Mesendoderm (in vitro differentiated cells): Measurements from ENCODE around the gene CACNG7. TPM values are rescaled to one million over a fixed set of nuclear protein-coding genes. Genes with fewer than 3 reads are reported as not detected.

Experiments used
- DNase-seq: peaks from one replicate; pipeline ENCODE4 v3.0.0; 2013
- H2AK5ac ChIP-seq: 2 replicates; pipeline ENCODE4 v1.6.1; 2013; ENCODE audit warnings: low read length, inconsistent platforms
- H2BK120ac ChIP-seq: 2 replicates; pipeline ENCODE4 v1.6.1; 2013; ENCODE audit warnings: low read depth, mild to moderate bottlenecking, low read length, moderate library complexity, mixed read lengths
- H2BK15ac ChIP-seq: replicated peaks from 2 replicates; pipeline ENCODE4 v1.6.1; 2013; ENCODE audit warnings: low read depth, mild to moderate bottlenecking, moderate library complexity
- H2BK5ac ChIP-seq: 2 replicates; pipeline ENCODE4 v1.6.1; 2013; ENCODE audit warnings: low read length, inconsistent platforms
- H3K18ac ChIP-seq: 2 replicates; pipeline ENCODE4 v1.6.1; 2013; ENCODE audit warnings: mild to moderate bottlenecking, low read length, mixed read lengths
- H3K23ac ChIP-seq: one replicate; pipeline ENCODE4 v1.6.1; 2013; ENCODE audit warnings: low read length
- H3K27ac ChIP-seq: 2 replicates; pipeline ENCODE4 v1.5.1; 2013; ENCODE audit warnings: low read depth, mild to moderate bottlenecking, inconsistent platforms, low read length, moderate library complexity
- H3K27me3 ChIP-seq: 2 replicates; pipeline ENCODE4 v1.6.1; 2013; ENCODE audit warnings: low read length, control low read depth, mild to moderate bottlenecking, inconsistent platforms; ENCODE audit not compliant: insufficient read depth, poor library complexity
- H3K36me3 ChIP-seq: 2 replicates; pipeline ENCODE4 v1.6.1; 2013; ENCODE audit warnings: low read length, inconsistent platforms; ENCODE audit not compliant: control insufficient read depth, insufficient read depth
- H3K4ac ChIP-seq: one replicate; pipeline ENCODE4 v1.6.1; 2013; ENCODE audit warnings: low read depth, mild to moderate bottlenecking, low read length, moderate library complexity
- H3K4me1 ChIP-seq: 2 replicates; pipeline ENCODE4 v1.6.1; 2013; ENCODE audit warnings: low read depth, low read length, inconsistent platforms; ENCODE audit not compliant: control insufficient read depth
- H3K4me2 ChIP-seq: 2 replicates; pipeline ENCODE4 v1.6.1; 2013; ENCODE audit warnings: low read length
- H3K4me3 ChIP-seq: 2 replicates; pipeline ENCODE4 v1.5.1; 2013; ENCODE audit warnings: mild to moderate bottlenecking, low read length
- H3K56ac ChIP-seq: one replicate; pipeline ENCODE4 v1.6.1; 2013; ENCODE audit warnings: low read length
- H3K79me1 ChIP-seq: 2 replicates; pipeline ENCODE4 v1.6.1; 2013; ENCODE audit warnings: low read length, inconsistent platforms
- H3K79me2 ChIP-seq: 2 replicates; pipeline ENCODE4 v1.6.1; 2013; ENCODE audit warnings: mild to moderate bottlenecking, low read length; ENCODE audit not compliant: control insufficient read depth, insufficient read depth
- H3K9ac ChIP-seq: 2 replicates; pipeline ENCODE4 v1.6.1; 2013; ENCODE audit warnings: low read length, inconsistent platforms
- H4K5ac ChIP-seq: one replicate; pipeline ENCODE4 v1.6.1; 2013; ENCODE audit warnings: low read length
- H4K8ac ChIP-seq: one replicate; pipeline ENCODE4 v1.6.1; 2013; ENCODE audit warnings: low read depth, mild to moderate bottlenecking, control low read depth, low read length, moderate library complexity
- WGBS: extraction: QIAGEN DNeasy Blood & Tissue Kit; methylation state at CpG from one replicate; pipeline ENCODE4 v1.1.7; 2013; ENCODE audit warnings: low lambda C conversion rate, missing lambda C conversion rate; ENCODE audit not compliant: insufficient coverage; ENCODE audit errors: extremely low coverage; 5-methylcytosine and 5-hydroxymethylcytosine counted together
- polyA plus RNA-seq, 2 experiments: library from polyadenylated mRNA; stranded (reverse); fragments of 200-250 nt; gene quantifications; one replicate each; pipeline ENCODE4 v1.2.3, GENCODE V29; 2013

CACNG7 gene
- 5.9 TPM for polyA plus RNA-seq (2013, experiment 1 of 2)
- 5.7 TPM for polyA plus RNA-seq (2013, experiment 2 of 2)

- no CpG with 5 or more reads among the region's 28 CpGs for WGBS
- Histone ChIP-seq H3K4me3 (peak within 1 kb of the TSS; percentile 76), H3K27me3 (peaks cover 5% of the 10 kb centered on the region)
Observed at GRCh38 chr19:53908935-53909415, at the start of gene CACNG7. TSS of gene CACNG7 (plus strand) at chr19:53909278. CDS start at chr19:53912832, 3,554 bp downstream.

DNA sequence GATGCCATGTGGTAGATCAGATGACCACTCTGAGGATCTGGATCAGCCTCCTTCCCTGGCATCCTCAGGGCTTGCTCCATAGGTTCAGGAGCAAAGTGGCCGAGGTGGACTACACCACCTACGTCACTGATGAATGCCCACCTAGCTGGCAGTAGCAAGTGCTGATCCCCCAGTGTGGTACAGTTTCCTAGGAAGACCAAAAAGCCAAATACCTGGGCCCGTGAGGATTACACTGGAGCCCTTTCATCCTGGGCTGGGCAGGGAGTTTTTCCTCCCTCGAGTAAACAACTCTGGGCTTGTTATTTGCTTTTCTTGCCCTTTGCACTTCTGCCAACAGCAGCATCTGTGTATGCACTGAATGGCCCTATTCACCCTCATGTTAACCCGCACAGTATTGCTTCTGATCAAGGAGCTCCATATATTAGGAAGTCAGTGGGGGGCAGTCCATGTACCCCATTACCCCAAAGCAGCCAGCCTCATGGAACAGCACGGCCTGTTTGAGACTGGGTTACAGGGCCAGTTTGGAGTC lies 44.7 kb upstream of the CACNG7 start:
- Histone ChIP-seq H2BK120ac (no peak overlapping the region), H3K27me3 (no peaks in the 10 kb centered on the region), H3K27ac (no peak overlapping the region), H3K79me2 (peaks cover 8% of the 10 kb centered on the region), H3K4me2 (no peak overlapping the region), H3K23ac (no peak overlapping the region), H4K5ac (no peak overlapping the region), H3K56ac (peak overlapping the region; percentile 42), H2BK15ac (no peak overlapping the region), H2AK5ac (no peak overlapping the region), H3K9ac (no peak overlapping the region), H3K4me3 (no peak overlapping the region), H4K8ac (no peak overlapping the region), H2BK5ac (no peak overlapping the region), H3K36me3 (no peaks in the 10 kb centered on the region), H3K4me1 (peaks cover 2% of the 10 kb centered on the region), H3K4ac (no peak overlapping the region), H3K79me1 (peaks cover 1% of the 10 kb centered on the region), H3K18ac (no peak overlapping the region)
- no CpG with 5 or more reads among the region's 6 CpGs for WGBS
- no peak for DNase-seq

More at GRCh38 chr19:53908935-53909415, at the start of gene CACNG7:
- Histone ChIP-seq H3K36me3 (no peaks in the 10 kb centered on the region), H2BK5ac (no peak within 1 kb of the TSS), H3K56ac (peak within 1 kb of the TSS; percentile 88), H3K4me2 (peak within 1 kb of the TSS; percentile 96), H3K23ac (peak within 1 kb of the TSS; percentile 66), H2BK120ac (no peak within 1 kb of the TSS), H3K4ac (peak within 1 kb of the TSS; percentile 73), H2BK15ac (no peak within 1 kb of the TSS), H2AK5ac (no peak within 1 kb of the TSS), H3K27ac (no peak within 1 kb of the TSS), H3K18ac (peak within 1 kb of the TSS; percentile 52), H3K9ac (peak within 1 kb of the TSS; percentile 85), H3K79me1 (no peaks in the 10 kb centered on the region), H3K79me2 (no peaks in the 10 kb centered on the region), H4K5ac (no peak within 1 kb of the TSS), H4K8ac (no peak within 1 kb of the TSS), H3K4me1 (no peaks in the 10 kb centered on the region)
- peak; percentile 57 for DNase-seq

GRCh38 chr19:53865523-53865917 lies 43.6 kb upstream of the CACNG7 start:
- no peak overlapping the region for H2BK120ac ChIP-seq
- H3K79me2 ChIP-seq, result peaks cover 12% of the 10 kb centered on the region
- no peak overlapping the region for H4K5ac ChIP-seq
- H3K4me1 ChIP-seq, result peaks cover 2% of the 10 kb centered on the region
- H3K36me3 ChIP-seq, result no peaks in the 10 kb centered on the region
- H3K4me2 ChIP-seq, result peak overlapping the region; percentile 65
- no peak for DNase-seq
- no peak overlapping the region for H2BK5ac ChIP-seq
- H3K27ac ChIP-seq, result peak overlapping the region; percentile 92
- no peak overlapping the region for H3K4me3 ChIP-seq
- H3K18ac ChIP-seq, result no peak overlapping the region
- peak overlapping the region; percentile 93 for H3K56ac ChIP-seq
- H4K8ac ChIP-seq, result no peak overlapping the region
- H3K79me1 ChIP-seq, result peaks cover 1% of the 10 kb centered on the region
- no peak overlapping the region for H2AK5ac ChIP-seq
- peak overlapping the region; percentile 75 for H3K9ac ChIP-seq
- H3K4ac ChIP-seq, result no peak overlapping the region
- no peak overlapping the region for H2BK15ac ChIP-seq
- H3K23ac ChIP-seq, result no peak overlapping the region
- WGBS, result no CpG with 5 or more reads among the region's 9 CpGs
- no peaks in the 10 kb centered on the region for H3K27me3 ChIP-seq

- peak overlapping the region; percentile 93 for H3K56ac ChIP-seq
- peak overlapping the region; percentile 34 for H3K4me3 ChIP-seq
- H3K4ac ChIP-seq, result peak overlapping the region; percentile 11
- no peaks in the 10 kb centered on the region for H3K36me3 ChIP-seq
- H3K23ac ChIP-seq, result no peak overlapping the region
- H3K18ac ChIP-seq, result peak overlapping the region; percentile 78
- H3K4me1 ChIP-seq, result peaks cover 2% of the 10 kb centered on the region
- no peak overlapping the region for H2BK15ac ChIP-seq
- peaks cover 3% of the 10 kb centered on the region for H3K79me1 ChIP-seq
- H4K5ac ChIP-seq, result no peak overlapping the region
- peak overlapping the region; percentile 82 for H3K4me2 ChIP-seq
- peak overlapping the region; percentile 39 for H2BK120ac ChIP-seq
- no peak overlapping the region for H2AK5ac ChIP-seq
- DNase-seq, result peak; percentile 86
- H3K27me3 ChIP-seq, result no peaks in the 10 kb centered on the region
- no CpG with 5 or more reads among the region's 50 CpGs for WGBS
- peak overlapping the region; percentile 25 for H2BK5ac ChIP-seq
- H3K27ac ChIP-seq, result peak overlapping the region; percentile 92
- peak overlapping the region; percentile 94 for H4K8ac ChIP-seq
- peak overlapping the region; percentile 75 for H3K9ac ChIP-seq
- H3K79me2 ChIP-seq, result peaks cover 14% of the 10 kb centered on the region
Observed at GRCh38 chr19:53865918-53866864, 42.9 kb upstream of the CACNG7 start.

- H3K4me1 ChIP-seq, result peaks cover 2% of the 10 kb centered on the region
- peak overlapping the region; percentile 93 for H3K56ac ChIP-seq
- H3K4me2 ChIP-seq, result peak overlapping the region; percentile 82
- H3K4ac ChIP-seq, result peak overlapping the region; percentile 61
- DNase-seq, result peak; percentile 83
- H3K23ac ChIP-seq, result no peak overlapping the region
- H3K9ac ChIP-seq, result peak overlapping the region; percentile 75
- no peak overlapping the region for H2BK15ac ChIP-seq
- H2BK120ac ChIP-seq, result peak overlapping the region; percentile 8
- no peaks in the 10 kb centered on the region for H3K36me3 ChIP-seq
- no peaks in the 10 kb centered on the region for H3K27me3 ChIP-seq
- peak overlapping the region; percentile 59 for H3K4me3 ChIP-seq
- H3K79me2 ChIP-seq, result peaks cover 14% of the 10 kb centered on the region
- H4K5ac ChIP-seq, result peak overlapping the region; percentile 85
- no CpG with 5 or more reads among the region's 14 CpGs for WGBS
- peak overlapping the region; percentile 91 for H2BK5ac ChIP-seq
- peak overlapping the region; percentile 78 for H3K18ac ChIP-seq
- H2AK5ac ChIP-seq, result no peak overlapping the region
- peaks cover 5% of the 10 kb centered on the region for H3K79me1 ChIP-seq
- H4K8ac ChIP-seq, result peak overlapping the region; percentile 87
- H3K27ac ChIP-seq, result peak overlapping the region; percentile 92
Observed at GRCh38 chr19:53866865-53867224, 42.2 kb upstream of the CACNG7 start.
